ENCODE results near the gene RECK. TPM values are rescaled to one million over a fixed set of nuclear protein-coding genes. Genes with fewer than 3 reads are reported as not detected.
"Not testable (repeated sequence)": the region's sequence is repeated elsewhere in the genome, so short reads cannot be mapped to it uniquely, and the experiment has no call there.

The RECK gene
- total RNA-seq, 1 experiment from 2014 or later: 5.0 TPM

DNA sequence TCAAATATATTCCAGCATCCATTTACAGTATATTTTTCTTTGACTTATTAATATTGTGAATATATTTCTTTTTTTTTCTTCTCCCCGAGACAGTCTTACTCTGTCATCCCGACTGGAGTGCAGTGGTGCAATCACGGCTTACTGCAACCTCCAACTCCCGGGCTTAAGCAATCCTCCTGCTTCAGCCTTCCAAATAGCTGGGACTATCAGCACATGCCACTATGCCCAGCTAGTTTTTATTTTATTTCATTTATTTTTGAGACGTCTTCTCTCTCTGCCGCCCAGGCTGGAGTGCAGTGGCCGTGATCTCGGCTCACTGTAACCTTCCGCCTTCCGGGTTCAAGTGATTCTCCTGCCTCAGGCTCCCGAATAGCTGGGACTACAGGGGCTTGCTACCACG lies 92.4 kb downstream of the RECK start:
- intact Hi-C loops (cut with micrococcal nuclease): no loop called here
- H2AFZ ChIP-seq (ENCODE audit: low read length): no peak overlapping the region
- H3K27ac ChIP-seq (ENCODE audit: low read length): no peak overlapping the region
- H3K4me3 ChIP-seq (ENCODE audit: low read length): no peak overlapping the region
- no peaks in the 10 kb centered on the region for H3K9me2 ChIP-seq (replicated peaks; ENCODE audit: low read length)
- no peaks in the 10 kb centered on the region for H3K79me2 ChIP-seq (ENCODE audit: low read length)
- no peaks in the 10 kb centered on the region for H3F3A ChIP-seq (ENCODE audit: low read length, unreplicated experiment)
- BruUV-seq (replicated peaks): no TSS peak
- ATAC-seq (no peak), DNase-seq (no peak)
- no peak overlapping the region for H3K4me2 ChIP-seq (ENCODE audit: low read length)
- H3K9ac ChIP-seq (ENCODE audit: low read length): no peak overlapping the region
- ChIA-PET CTCF (no interaction called here), POLR2A (ENCODE audit: unreplicated experiment) (no interaction called here)
- H3K4me1 ChIP-seq (ENCODE audit: insufficient read depth, low read length): peaks cover 14% of the 10 kb centered on the region
- no peaks in the 10 kb centered on the region for H4K20me1 ChIP-seq (ENCODE audit: low read length)
- H3K9me3 ChIP-seq (ENCODE audit: low read length): no peaks in the 10 kb centered on the region
- H3K27me3 ChIP-seq (ENCODE audit: low read length): no peaks in the 10 kb centered on the region
- no peaks in the 10 kb centered on the region for H3K36me3 ChIP-seq (ENCODE audit: low read depth, low read length)
- no peak for TF ChIP-seq EZH2 (IDR thresholded peaks at IDR 0.05; ENCODE audit: low read length, unreplicated experiment)
- TF ChIP-seq EZH2phosphoT487 (IDR thresholded peaks at IDR 0.05; ENCODE audit: borderline replicate concordance, low read length): no peak
- TF ChIP-seq, protein P1, sequence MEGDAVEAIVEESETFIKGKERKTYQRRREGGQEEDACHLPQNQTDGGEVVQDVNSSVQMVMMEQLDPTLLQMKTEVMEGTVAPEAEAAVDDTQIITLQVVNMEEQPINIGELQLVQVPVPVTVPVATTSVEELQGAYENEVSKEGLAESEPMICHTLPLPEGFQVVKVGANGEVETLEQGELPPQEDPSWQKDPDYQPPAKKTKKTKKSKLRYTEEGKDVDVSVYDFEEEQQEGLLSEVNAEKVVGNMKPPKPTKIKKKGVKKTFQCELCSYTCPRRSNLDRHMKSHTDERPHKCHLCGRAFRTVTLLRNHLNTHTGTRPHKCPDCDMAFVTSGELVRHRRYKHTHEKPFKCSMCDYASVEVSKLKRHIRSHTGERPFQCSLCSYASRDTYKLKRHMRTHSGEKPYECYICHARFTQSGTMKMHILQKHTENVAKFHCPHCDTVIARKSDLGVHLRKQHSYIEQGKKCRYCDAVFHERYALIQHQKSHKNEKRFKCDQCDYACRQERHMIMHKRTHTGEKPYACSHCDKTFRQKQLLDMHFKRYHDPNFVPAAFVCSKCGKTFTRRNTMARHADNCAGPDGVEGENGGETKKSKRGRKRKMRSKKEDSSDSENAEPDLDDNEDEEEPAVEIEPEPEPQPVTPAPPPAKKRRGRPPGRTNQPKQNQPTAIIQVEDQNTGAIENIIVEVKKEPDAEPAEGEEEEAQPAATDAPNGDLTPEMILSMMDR (conservative IDR thresholded peaks at IDR 0.05; ENCODE audit: low read depth, low read length): no peak

DNA sequence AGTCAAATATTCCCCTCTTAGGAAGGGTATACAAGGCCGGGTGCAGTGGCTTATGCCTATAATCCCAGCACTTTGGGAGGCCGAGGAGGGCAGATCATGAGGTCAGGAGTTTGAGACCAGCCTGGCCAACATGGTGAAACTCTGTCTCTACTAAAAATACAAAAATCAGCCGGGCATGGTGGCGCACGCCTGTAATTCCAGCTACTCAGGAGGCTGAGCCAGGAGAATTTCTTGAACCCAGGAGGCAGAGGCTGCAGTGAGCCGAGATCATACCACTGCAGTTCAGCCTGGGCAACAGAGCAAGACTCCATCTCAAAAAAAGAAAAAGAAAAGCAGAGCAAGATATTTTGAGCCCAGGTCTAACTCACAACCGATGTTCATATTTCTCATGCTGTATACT lies 95.0 kb downstream of the RECK start:
- ATAC-seq; POLR2A ChIA-PET (ENCODE audit: unreplicated experiment); H3K36me3 ChIP-seq (ENCODE audit: low read depth, low read length); H3K9me2 ChIP-seq (replicated peaks; ENCODE audit: low read length); H4K20me1 ChIP-seq (ENCODE audit: low read length); H3K27me3 ChIP-seq (ENCODE audit: low read length); H2AFZ ChIP-seq (ENCODE audit: low read length); H3K79me2 ChIP-seq (ENCODE audit: low read length); intact Hi-C loops (cut with micrococcal nuclease); DNase-seq; H3K9ac ChIP-seq (ENCODE audit: low read length); H3K9me3 ChIP-seq (ENCODE audit: low read length); BruUV-seq (replicated peaks); H3F3A ChIP-seq (ENCODE audit: low read length, unreplicated experiment); CTCF ChIA-PET: not testable (repeated sequence)
- Histone ChIP-seq H3K4me3 (ENCODE audit: low read length) (0 out of 2 replicates have a peak overlapping the region, but pooled peaks have one; percentile 2), H3K27ac (ENCODE audit: low read length) (peak overlapping the region; percentile 31), H3K4me2 (ENCODE audit: low read length) (peak overlapping the region; percentile 21; the same call in 1 of the 2 replicates), H3K4me1 (ENCODE audit: insufficient read depth, low read length) (peaks cover 19% of the 10 kb centered on the region)

- TF ChIP-seq EZH2phosphoT487 (IDR thresholded peaks at IDR 0.05; ENCODE audit: borderline replicate concordance, low read length): no peak
- TF ChIP-seq, protein P1 (conservative IDR thresholded peaks at IDR 0.05; ENCODE audit: low read depth, low read length): no peak
- no peak for TF ChIP-seq EZH2 (IDR thresholded peaks at IDR 0.05; ENCODE audit: low read length, unreplicated experiment)
- ChIA-PET CTCF (no interaction called here), POLR2A (ENCODE audit: unreplicated experiment) (no interaction called here)
- H3F3A ChIP-seq (ENCODE audit: low read length, unreplicated experiment): no peaks in the 10 kb centered on the region
- H3K4me3 ChIP-seq (ENCODE audit: low read length): 0 out of 2 replicates have a peak overlapping the region, but pooled peaks have one; percentile 2
- H3K9ac ChIP-seq (ENCODE audit: low read length): no peak overlapping the region
- no peaks in the 10 kb centered on the region for H3K9me2 ChIP-seq (replicated peaks; ENCODE audit: low read length)
- H3K4me1 ChIP-seq (ENCODE audit: insufficient read depth, low read length): peaks cover 20% of the 10 kb centered on the region
- H3K27ac ChIP-seq (ENCODE audit: low read length): peak overlapping the region; percentile 31
- peak overlapping the region; percentile 21 for H3K4me2 ChIP-seq (ENCODE audit: low read length)
- H3K79me2 ChIP-seq (ENCODE audit: low read length): no peaks in the 10 kb centered on the region
- H4K20me1 ChIP-seq (ENCODE audit: low read length): no peaks in the 10 kb centered on the region
- ATAC-seq (no peak; the same call in 1 of the 2 replicates), DNase-seq (peak; percentile 71)
- BruUV-seq (replicated peaks): no TSS peak
- no peaks in the 10 kb centered on the region for H3K36me3 ChIP-seq (ENCODE audit: low read depth, low read length)
- no peaks in the 10 kb centered on the region for H3K27me3 ChIP-seq (ENCODE audit: low read length)
- intact Hi-C loops (cut with micrococcal nuclease): no loop called here
- no peak overlapping the region for H2AFZ ChIP-seq (ENCODE audit: low read length)
- no peaks in the 10 kb centered on the region for H3K9me3 ChIP-seq (ENCODE audit: low read length)
Observed at GRCh38 chr9:36132086-36132485, 95.4 kb downstream of the RECK start.

Measured in PC-3 (cell line).